ENCODE data around the gene COX7A1.

DNA sequence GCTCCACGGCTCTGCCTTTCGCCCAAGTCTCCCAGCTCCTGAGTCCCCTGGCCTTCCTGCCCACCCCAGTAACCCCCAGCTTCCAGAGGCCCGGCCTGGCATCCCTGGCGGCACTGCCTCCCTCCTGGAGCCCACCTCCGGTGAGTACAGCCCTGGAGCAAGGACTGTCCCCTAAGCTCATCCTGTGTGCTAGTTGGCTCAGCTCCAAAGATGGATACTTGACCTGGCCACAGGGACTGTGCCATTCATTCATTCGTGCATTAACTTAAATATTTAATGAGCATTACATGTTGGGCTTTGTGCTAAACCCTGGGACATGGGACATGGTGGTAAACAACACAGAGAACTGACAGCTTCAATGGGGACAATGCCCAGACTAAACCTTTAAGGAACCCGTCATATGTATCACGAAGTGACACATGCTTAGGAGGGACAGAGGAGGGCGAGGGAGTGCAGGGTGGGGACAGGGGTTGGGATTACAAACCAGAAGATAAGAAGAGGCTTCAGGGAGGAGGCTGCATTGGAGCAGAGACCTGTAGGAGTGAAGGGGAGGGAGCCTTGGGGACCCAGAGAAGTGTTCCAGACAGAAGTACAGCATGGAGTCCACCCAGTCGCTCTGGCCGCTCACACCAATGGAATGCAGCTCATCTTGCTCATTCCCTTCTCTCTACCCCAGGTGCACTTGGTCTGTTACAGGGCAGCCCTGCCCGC lies 48.2 kb downstream of the COX7A1 start:
- TF ChIP-seq, protein P1, sequence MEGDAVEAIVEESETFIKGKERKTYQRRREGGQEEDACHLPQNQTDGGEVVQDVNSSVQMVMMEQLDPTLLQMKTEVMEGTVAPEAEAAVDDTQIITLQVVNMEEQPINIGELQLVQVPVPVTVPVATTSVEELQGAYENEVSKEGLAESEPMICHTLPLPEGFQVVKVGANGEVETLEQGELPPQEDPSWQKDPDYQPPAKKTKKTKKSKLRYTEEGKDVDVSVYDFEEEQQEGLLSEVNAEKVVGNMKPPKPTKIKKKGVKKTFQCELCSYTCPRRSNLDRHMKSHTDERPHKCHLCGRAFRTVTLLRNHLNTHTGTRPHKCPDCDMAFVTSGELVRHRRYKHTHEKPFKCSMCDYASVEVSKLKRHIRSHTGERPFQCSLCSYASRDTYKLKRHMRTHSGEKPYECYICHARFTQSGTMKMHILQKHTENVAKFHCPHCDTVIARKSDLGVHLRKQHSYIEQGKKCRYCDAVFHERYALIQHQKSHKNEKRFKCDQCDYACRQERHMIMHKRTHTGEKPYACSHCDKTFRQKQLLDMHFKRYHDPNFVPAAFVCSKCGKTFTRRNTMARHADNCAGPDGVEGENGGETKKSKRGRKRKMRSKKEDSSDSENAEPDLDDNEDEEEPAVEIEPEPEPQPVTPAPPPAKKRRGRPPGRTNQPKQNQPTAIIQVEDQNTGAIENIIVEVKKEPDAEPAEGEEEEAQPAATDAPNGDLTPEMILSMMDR (IDR thresholded peaks at IDR 0.05 in 4 of 5, conservative IDR thresholded peaks at IDR 0.05 in 1 of 5): no peak
- no peak for TF ChIP-seq POLR2A (IDR thresholded peaks at IDR 0.05)
